SK-N-SH treated with all-trans-retinoic acid at 6 μM for 48 hours (cell line): ENCODE data around the gene THOC7.

Experiments
- ATAC-seq: fragments of 200-7000 bp; cut with Tn5 transposase; 3 replicates; pipeline ENCODE4 v1.9.1; 2020; ENCODE audit warnings: mild to moderate bottlenecking, moderate library complexity
- ARNTL ChIP-seq: fragments of 450-650 bp; formaldehyde crosslinking; IDR thresholded peaks from 2 replicates; pipeline ENCODE4 v1.5.0; 2020; ENCODE audit warnings: low read depth, mild to moderate bottlenecking, moderate library complexity, borderline replicate concordance
- BACH2 ChIP-seq: fragments of 250-450 bp; sonication (Bioruptor Pico); IDR thresholded peaks from 2 replicates; pipeline ENCODE4 v1.9.0; 2021; ENCODE audit warnings: mild to moderate bottlenecking, borderline replicate concordance
- CREB5 ChIP-seq: fragments of 250-450 bp; sonication (Bioruptor Pico); IDR thresholded peaks from 2 replicates; pipeline ENCODE4 v1.5.1; 2020; ENCODE audit warnings: low read depth, mild to moderate bottlenecking, moderate library complexity
- CSDC2 ChIP-seq: fragments of 250-450 bp; sonication (Bioruptor Pico); IDR thresholded peaks from 2 replicates; pipeline ENCODE4 v1.5.0; 2020; ENCODE audit warnings: mild to moderate bottlenecking, moderate library complexity
- CSRNP3 ChIP-seq: fragments of 250-450 bp; sonication (Bioruptor Pico); IDR thresholded peaks from 2 replicates; pipeline ENCODE4 v1.5.1; 2021; ENCODE audit warnings: mild to moderate bottlenecking, moderate library complexity
- ESRRG ChIP-seq: fragments of 250-450 bp; sonication (Bioruptor Pico); IDR thresholded peaks from 2 replicates; pipeline ENCODE4 v1.6.1; 2021; ENCODE audit warnings: mild to moderate bottlenecking
- GLIS3 ChIP-seq: fragments of 250-450 bp; sonication (Bioruptor Pico); IDR thresholded peaks from 2 replicates; pipeline ENCODE4 v1.5.0; 2020; ENCODE audit warnings: mild to moderate bottlenecking, moderate library complexity
- OSR1 ChIP-seq: fragments of 250-450 bp; sonication (Bioruptor Pico); IDR thresholded peaks from 2 replicates; pipeline ENCODE4 v1.8.0; 2022; ENCODE audit warnings: moderate library complexity, mild to moderate bottlenecking, inconsistent platforms
- PATZ1 ChIP-seq: fragments of 250-450 bp; sonication (Bioruptor Pico); IDR thresholded peaks from 2 replicates; pipeline ENCODE4 v1.8.0; 2020; ENCODE audit warnings: mild to moderate bottlenecking, moderate library complexity, borderline replicate concordance
- POU6F1 ChIP-seq: fragments of 250-450 bp; sonication (Bioruptor Pico); IDR thresholded peaks from 2 replicates; pipeline ENCODE4 v1.8.0; 2021; ENCODE audit warnings: low read depth, mild to moderate bottlenecking, moderate library complexity, borderline replicate concordance
- PPARA ChIP-seq: fragments of 250-450 bp; sonication (Bioruptor Pico); IDR thresholded peaks from 2 replicates; pipeline ENCODE4 v1.5.0; 2020; ENCODE audit warnings: mild to moderate bottlenecking, borderline replicate concordance
- RARB ChIP-seq: fragments of 250-450 bp; sonication (Bioruptor Pico); IDR thresholded peaks from 2 replicates; pipeline ENCODE4 v1.8.0; 2021; ENCODE audit warnings: mild to moderate bottlenecking, moderate library complexity
- SNAI2 ChIP-seq: fragments of 250-450 bp; sonication (Bioruptor Pico); IDR thresholded peaks from 2 replicates; pipeline ENCODE4 v1.5.0; 2020; ENCODE audit warnings: mild to moderate bottlenecking, moderate library complexity
- TCF4 ChIP-seq: fragments of 250-450 bp; sonication (Bioruptor Pico); IDR thresholded peaks from 2 replicates; pipeline ENCODE4 v1.8.0; 2021; ENCODE audit warnings: mild to moderate bottlenecking, moderate library complexity, borderline replicate concordance
- TOX ChIP-seq: fragments of 250-450 bp; sonication (Bioruptor Pico); IDR thresholded peaks from 2 replicates; pipeline ENCODE4 v1.8.0; 2021; ENCODE audit warnings: mild to moderate bottlenecking, moderate library complexity, borderline replicate concordance
- TSHZ2 ChIP-seq: fragments of 250-450 bp; sonication (Bioruptor Pico); IDR thresholded peaks from 2 replicates; pipeline ENCODE4 v1.5.0; 2020; ENCODE audit warnings: mild to moderate bottlenecking, moderate library complexity
- ZFP3 ChIP-seq: fragments of 250-450 bp; sonication (Bioruptor Pico); IDR thresholded peaks from 2 replicates; pipeline ENCODE4 v1.5.0; 2020; ENCODE audit warnings: mild to moderate bottlenecking, moderate library complexity
- ZFP30 ChIP-seq: fragments of 450-650 bp; formaldehyde crosslinking; IDR thresholded peaks from 2 replicates; pipeline ENCODE4 v1.5.0; 2022; ENCODE audit warnings: mild to moderate bottlenecking, moderate library complexity
- ZNF565 ChIP-seq: fragments of 450-650 bp; formaldehyde crosslinking; conservative IDR thresholded peaks from 2 replicates; pipeline ENCODE4 v1.5.0; 2020; ENCODE audit warnings: low read depth, mild to moderate bottlenecking, moderate library complexity
- ZNF70 ChIP-seq: fragments of 450-650 bp; formaldehyde crosslinking; IDR thresholded peaks from 2 replicates; pipeline ENCODE4 v1.5.0; 2020; ENCODE audit warnings: mild to moderate bottlenecking, moderate library complexity

Gene THOC7

GRCh38 chr3:63841704-63842103, 21.9 kb downstream of the THOC7 start:
- ATAC-seq, result no peak
- TF ChIP-seq ESRRG (CRISPR knock-in tag) (no peak), ZNF70 (CRISPR knock-in tag) (no peak), SNAI2 (CRISPR knock-in tag) (no peak)

- no peak for ATAC-seq
- no peak for TF ChIP-seq CSRNP3
- TF ChIP-seq TSHZ2 (CRISPR knock-in tag), result no peak
- TF ChIP-seq PPARA, result no peak
- TF ChIP-seq POU6F1 (CRISPR knock-in tag), result no peak
- TF ChIP-seq CSDC2, result no peak
- TF ChIP-seq TOX (CRISPR knock-in tag), result no peak
- no peak for TF ChIP-seq OSR1 (CRISPR knock-in tag)
- no peak for TF ChIP-seq TCF4 (CRISPR knock-in tag)
- no peak for TF ChIP-seq ZNF565
- TF ChIP-seq ZFP3 (CRISPR knock-in tag), result no peak
- no peak for TF ChIP-seq ZNF70 (CRISPR knock-in tag)
- TF ChIP-seq ZFP30 (CRISPR knock-in tag), result no peak
- no peak for TF ChIP-seq PATZ1 (CRISPR knock-in tag)
- TF ChIP-seq RARB (CRISPR knock-in tag), result no peak
- TF ChIP-seq ESRRG (CRISPR knock-in tag), result no peak
- no peak for TF ChIP-seq CREB5 (CRISPR knock-in tag)
- TF ChIP-seq SNAI2 (CRISPR knock-in tag), result no peak
- TF ChIP-seq GLIS3 (CRISPR knock-in tag), result no peak
- no peak for TF ChIP-seq ARNTL (CRISPR knock-in tag)
- no peak for TF ChIP-seq BACH2
Measured at GRCh38 chr3:63832395-63832794, 31.2 kb downstream of the THOC7 start.

- TF ChIP-seq SNAI2 (CRISPR knock-in tag), result no peak
- TF ChIP-seq, all 23 proteins: peak for 0
Measured at GRCh38 chr3:63830526-63830925, 33.1 kb downstream of the THOC7 start.

GRCh38 chr3:63824309-63824708, 39.3 kb downstream of the THOC7 start:
- ATAC-seq, result peak; percentile 40; the same call in 2 of the 3 replicates
- TF ChIP-seq BACH2, result no peak
- TF ChIP-seq RARB (CRISPR knock-in tag), result no peak
- no peak for TF ChIP-seq TOX (CRISPR knock-in tag)
- no peak for TF ChIP-seq ESRRG (CRISPR knock-in tag)
- TF ChIP-seq CSDC2, result no peak

More at GRCh38 chr3:63830526-63830925, 33.1 kb downstream of the THOC7 start:
- ATAC-seq, result no peak
